ENCODE measurements around the gene TDRD7. TPM values are rescaled to one million over a fixed set of nuclear protein-coding genes. Genes with fewer than 3 reads are reported as not detected.

TDRD7 gene
- total and polyA plus RNA-seq, 2 of the 8 experiments (the other 6 are each of a cell fraction or from before 2014, with no cell fraction given) = 1.2 to 2.3 TPM

DNA sequence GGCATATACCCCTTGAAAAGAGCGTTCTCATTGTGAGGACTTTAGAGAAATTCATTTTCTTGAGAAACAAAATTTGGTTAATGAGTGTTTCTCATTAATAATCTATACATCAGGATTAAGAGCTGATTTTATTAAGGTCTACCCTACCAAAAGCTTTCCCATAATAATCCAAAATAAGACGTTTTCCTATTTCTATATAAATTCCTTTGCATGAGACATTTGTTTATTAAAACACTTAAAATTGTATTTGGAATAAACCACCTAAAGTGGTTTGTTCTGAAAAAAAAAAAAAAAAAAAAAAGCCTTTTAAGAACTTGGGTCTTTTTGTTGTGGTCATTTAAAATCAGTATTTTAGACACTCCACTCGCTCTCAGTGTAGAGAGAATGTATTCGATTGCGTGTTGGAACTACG is 88.9 kb downstream of the TDRD7 start:
- Histone ChIP-seq H2BK5ac (ENCODE audit: low read depth, low read length) (no peak overlapping the region), H4K5ac (ENCODE audit: insufficient read length, low read depth, low read length) (no peak overlapping the region), H3K18ac (ENCODE audit: extremely low read depth, low read length) (no peak overlapping the region), H3K14ac (ENCODE audit: insufficient read length) (no peak overlapping the region), H3K4ac (replicated peaks; ENCODE audit: insufficient read length, low read depth, low read length) (no peak overlapping the region), H4K20me1 (replicated peaks in 1 of 2; ENCODE audit: control insufficient read depth in 1 of 2, insufficient read depth in 2 of 2, low read length in 2 of 2) (no peaks in the 10 kb centered on the region), H3K23ac (ENCODE audit: insufficient read length) (no peak overlapping the region), H4K8ac (ENCODE audit: extremely low read depth, insufficient read depth, low read length) (no peak overlapping the region), H4K91ac (replicated peaks; ENCODE audit: insufficient read length, low read length) (no peak overlapping the region), H3K36me3 (ENCODE audit: control insufficient read depth in 2 of 4, insufficient read depth in 4 of 4, low read length in 3 of 4) (no peaks in the 10 kb centered on the region), H3K79me2 (ENCODE audit: control insufficient read depth in 1 of 2, insufficient read depth in 2 of 2, low read length in 2 of 2) (no peaks in the 10 kb centered on the region), H2BK12ac (ENCODE audit: low read depth, low read length) (no peak overlapping the region), H2BK120ac (replicated peaks; ENCODE audit: low read depth, low read length) (no peak overlapping the region), H3K27me3 (replicated peaks in 1 of 4; ENCODE audit: control insufficient read depth in 3 of 4, extremely low read depth in 1 of 4, insufficient read depth in 3 of 4, low read length in 3 of 4) (peaks cover 39 to 60% (median 50%) of the 10 kb centered on the region in 4 experiments), H3K9me3 (ENCODE audit: insufficient read depth in 2 of 2, low read depth in 1 of 2, low read length in 1 of 2) (peaks cover 0 to 10% of the 10 kb centered on the region in 2 experiments; a peak in 1 of 4 replicates), H2BK15ac (ENCODE audit: low read length) (no peak overlapping the region), H3K4me1 (replicated peaks in 1 of 4; ENCODE audit: control insufficient read depth in 3 of 4, insufficient read depth in 4 of 4, low read length in 3 of 4) (peaks cover 0 to 6% (median 5%) of the 10 kb centered on the region in 4 experiments; a peak in 5 of 7 replicates), H2AK5ac (ENCODE audit: low read depth, low read length) (no peak overlapping the region), H3K79me1 (ENCODE audit: low read depth, low read length) (no peaks in the 10 kb centered on the region), H2BK20ac (ENCODE audit: low read length) (no peak overlapping the region), H2AFZ (ENCODE audit: low read length) (no peak overlapping the region), H3K9ac (replicated peaks in 1 of 4; ENCODE audit: extremely low read depth in 1 of 4, low read depth in 3 of 4, low read length in 3 of 4) (no peak overlapping the region), H3K27ac (ENCODE audit: low read depth, low read length) (no peak overlapping the region), H3K56ac (replicated peaks; ENCODE audit: insufficient read length, low read depth, low read length) (no peak overlapping the region), H3K4me3 (ENCODE audit: extremely low read depth in 1 of 4, insufficient read depth in 2 of 4, low read depth in 3 of 4, low read length in 4 of 4) (peak overlapping the region; percentile 50 to 69 (median 58); a peak in 6 of 8 replicates), H3K4me2 (ENCODE audit: insufficient read depth in 1 of 2, low read depth in 2 of 2, low read length in 2 of 2) (peak overlapping the region; percentile 77 to 93), H3K23me2 (ENCODE audit: low read depth, low read length) (peaks cover 15% of the 10 kb centered on the region)
- 11% methylated on average over 6 of the region's 6 CpGs; no CpG with 5 or more reads in 1 of the 2 experiments for WGBS, 2 experiments (ENCODE audit: extremely low coverage in 1 of 2, insufficient coverage in 1 of 2, insufficient read length in 1 of 2, insufficient replicate concordance in 2 of 2, low coverage in 1 of 2, low lambda C conversion rate in 2 of 2, missing lambda C conversion rate in 1 of 2)
- POLR2A ChIA-PET (ENCODE audit: partially characterized antibody) = interaction anchor here (0.6 to 2.0 kb wide), 4 partner anchors 27 to 101 kb away, joined by 3 to 6 read pairs (median 4); no protein-coding TSS in a partner anchor
- TF ChIP-seq SP1 (IDR thresholded peaks at IDR 0.05; ENCODE audit: low read depth, low read length) = no peak
- TF ChIP-seq, protein P1, sequence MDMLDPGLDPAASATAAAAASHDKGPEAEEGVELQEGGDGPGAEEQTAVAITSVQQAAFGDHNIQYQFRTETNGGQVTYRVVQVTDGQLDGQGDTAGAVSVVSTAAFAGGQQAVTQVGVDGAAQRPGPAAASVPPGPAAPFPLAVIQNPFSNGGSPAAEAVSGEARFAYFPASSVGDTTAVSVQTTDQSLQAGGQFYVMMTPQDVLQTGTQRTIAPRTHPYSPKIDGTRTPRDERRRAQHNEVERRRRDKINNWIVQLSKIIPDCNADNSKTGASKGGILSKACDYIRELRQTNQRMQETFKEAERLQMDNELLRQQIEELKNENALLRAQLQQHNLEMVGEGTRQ (IDR thresholded peaks at IDR 0.05; ENCODE audit: low read length) = no peak
- no peak for TF ChIP-seq SRF (IDR thresholded peaks at IDR 0.05; ENCODE audit: low read depth, low read length)
- no peak for TF ChIP-seq RXRA (IDR thresholded peaks at IDR 0.05; ENCODE audit: insufficient read depth, low read depth, low read length)
- TF ChIP-seq GTF2F1 (IDR thresholded peaks at IDR 0.05; ENCODE audit: borderline replicate concordance, low read depth, low read length) = no peak
- no peak for TF ChIP-seq RNF2 (IDR thresholded peaks at IDR 0.05; ENCODE audit: borderline replicate concordance, low read depth, low read length, missing control alignments, poor library complexity, severe bottlenecking)
- CTCF ChIA-PET (ENCODE audit: partially characterized antibody) = interaction anchor here (0.6 to 6.0 kb wide), 16 partner anchors 8 to 114 kb away, joined by 3 to 53 read pairs (median 6); no protein-coding TSS in a partner anchor
- FAIRE-seq (no peak), DNase-seq (ENCODE audit: low read depth in 1 of 2, low spot score in 2 of 2) (no peak)

All from H1 (cell line).